Cardiac septum (tissue), 1 donor: Measurements from ENCODE around the gene SETD7. TPM values are rescaled to one million over a fixed set of nuclear protein-coding genes. Genes with fewer than 3 reads are reported as not detected.

Experiments
- DNase-seq: peaks from one replicate; pipeline ENCODE4 v3.0.0-alpha.2; 2020; ENCODE audit warnings: low spot score
- intact Hi-C: fragments of 100-400 bp; cut with DNase I; formaldehyde crosslinking; loops from one replicate; pipeline ENCODE4 v1.14.0; 2022
- long read RNA-seq: library from polyadenylated mRNA; unstranded; transcript quantifications from one replicate; pipeline ENCODE4 v2.0.0, GENCODE V29; 2021
- total RNA-seq: library from RNA; stranded (reverse); fragmentation: NEBNext Ultra II Directional; extraction: Animal tissue kit (Norgen Biotek cat#: 25700); gene quantifications from one replicate; pipeline ENCODE4 v1.2.1, GENCODE V29; 2021
- donor health status: DM: no; HTN: no; CAD: no.

SETD7 gene
- 58.6 TPM for total RNA-seq
- long read RNA-seq, full-length matches to known transcripts: 17 of 43 reads
- long read RNA-seq, partial matches to known transcripts: 2 of 43 reads
- long read RNA-seq, other reads (novel, unspliced or antisense): 24 of 43 reads

DNA sequence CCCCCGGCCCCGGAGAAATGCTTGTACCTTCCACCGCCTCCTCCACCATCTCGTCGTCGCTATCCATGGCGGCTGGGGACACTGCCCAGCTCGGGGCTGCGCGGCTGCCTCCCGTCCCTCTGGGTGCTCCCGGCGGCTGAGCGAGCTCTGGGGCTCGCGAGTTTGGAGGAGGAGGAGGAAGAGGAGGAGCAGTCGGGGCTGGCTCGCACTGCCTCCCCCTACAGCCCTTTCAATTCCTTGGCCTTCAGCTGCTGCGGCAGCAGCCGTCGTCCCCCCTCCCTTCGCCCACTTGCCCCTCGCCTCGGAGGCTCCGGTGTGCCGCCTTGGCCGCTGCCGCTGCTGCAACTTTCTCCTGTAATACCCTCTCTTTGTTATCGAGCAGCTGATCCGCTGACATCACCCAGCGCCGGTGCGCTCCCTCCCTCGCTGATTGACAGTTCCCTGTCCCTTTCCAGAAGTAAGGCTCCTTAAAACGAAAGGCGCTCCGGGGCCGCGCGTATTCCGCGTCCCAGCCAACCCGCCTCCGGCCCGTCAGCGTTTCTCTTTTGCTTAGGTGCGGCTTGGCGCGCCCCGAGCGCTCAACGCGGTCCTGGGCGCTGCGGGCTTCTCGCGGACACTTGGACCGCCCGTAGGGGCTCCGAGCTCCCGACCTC lies at the start of gene SETD7:
TSS of gene SETD7 (minus strand) at position 149 of the 653 bp plus-strand sequence. CDS start at position 67, 82 bp downstream.
- intact Hi-C loops: loop anchor here (5.0 kb wide), 2 partner anchors 104 to 254 kb away; partner anchors contain the start of genes NAA15, NDUFC1 and RAB33B
- peak; percentile 86 for DNase-seq

- intact Hi-C loops: loop anchor here (2.0 kb wide), 1 partner anchor 45 kb away; no protein-coding TSS in a partner anchor
- no peak for DNase-seq
Measured at GRCh38 chr4:139605516-139605915, 49.5 kb upstream of the SETD7 start.

DNA sequence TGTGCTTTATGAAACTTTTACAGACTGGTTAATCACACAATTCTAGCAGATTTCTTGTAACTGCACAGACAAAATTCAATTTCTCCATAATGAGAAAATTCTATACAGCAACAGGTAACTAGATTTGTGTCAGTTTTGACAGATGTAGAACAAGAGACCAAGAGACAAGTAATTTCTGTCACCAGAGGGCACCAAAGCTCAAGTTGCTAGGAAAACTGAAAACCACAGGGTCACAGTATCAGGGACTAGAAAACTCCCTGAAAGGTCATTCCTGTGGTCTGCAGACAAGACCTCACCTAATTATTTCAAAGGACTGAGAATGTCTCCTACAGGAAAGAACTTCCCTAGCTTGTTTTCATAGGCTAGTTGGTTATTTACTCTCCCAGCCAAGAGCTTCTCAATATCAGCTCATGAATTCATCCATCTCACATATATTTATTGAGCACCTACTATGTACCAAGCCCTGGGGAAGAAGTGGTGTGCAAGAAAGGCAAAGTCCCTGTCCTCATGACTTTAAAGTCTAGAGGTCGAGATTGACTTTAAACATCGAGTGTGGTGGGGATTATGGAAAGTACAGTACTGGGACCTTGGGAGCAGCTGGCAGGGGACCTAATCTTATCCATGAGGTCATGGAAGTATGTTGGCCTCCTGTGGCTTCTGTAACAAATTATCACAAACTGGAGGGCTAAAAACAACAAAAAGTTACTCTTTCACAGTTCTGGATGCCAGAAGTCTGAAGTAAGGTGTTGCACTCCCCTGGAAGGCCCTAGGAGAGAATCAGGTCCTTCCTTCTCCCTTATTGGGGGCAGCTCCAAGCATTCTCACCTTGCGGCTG lies 47.8 kb upstream of the SETD7 start:
- intact Hi-C loops: loop anchor here (2.0 kb wide), 1 partner anchor 47 kb away; no protein-coding TSS in a partner anchor
- DNase-seq: no peak

GRCh38 chr4:139602776-139603360 lies 46.8 kb upstream of the SETD7 start:
- no peak for DNase-seq
- intact Hi-C loops: no loop called here

GRCh38 chr4:139600662-139601061 lies 44.6 kb upstream of the SETD7 start:
- intact Hi-C loops: no loop called here
- DNase-seq: no peak

DNA sequence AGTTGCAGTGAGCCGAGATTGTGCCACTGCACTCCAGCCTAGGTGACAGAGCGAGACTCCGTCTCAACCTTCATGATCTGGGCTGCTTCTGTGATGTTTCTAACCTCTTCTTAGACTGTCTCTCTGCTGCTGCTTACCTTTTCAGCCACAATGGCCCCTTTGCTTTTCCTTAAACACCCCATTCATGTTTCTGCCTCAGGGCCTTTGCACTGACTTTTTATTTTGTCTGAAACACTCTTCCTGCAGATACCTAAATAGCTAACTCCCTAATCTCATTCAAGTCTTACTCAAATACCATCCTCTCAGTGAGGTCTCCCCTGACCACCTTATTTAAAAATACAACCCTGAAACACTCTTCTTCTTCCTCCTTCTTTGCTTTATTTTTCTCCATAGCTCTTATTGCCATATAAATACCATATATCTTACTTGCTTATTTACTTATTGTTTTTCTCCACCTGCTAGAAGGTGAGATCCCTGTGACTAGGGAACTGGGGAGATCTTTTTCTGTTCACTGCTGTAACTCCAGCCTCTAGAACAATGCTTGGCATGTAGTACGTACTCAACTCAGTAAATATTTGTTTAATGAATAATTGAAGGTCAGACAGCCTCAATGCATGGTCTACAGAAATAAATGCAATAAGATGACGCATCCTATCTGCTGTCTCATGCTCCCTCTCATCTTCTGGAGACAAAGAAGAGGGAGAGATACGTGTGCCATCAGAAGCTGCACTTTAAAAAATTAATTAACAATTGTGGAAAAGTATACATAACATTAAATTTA lies 43.8 kb upstream of the SETD7 start:
- intact Hi-C loops: no loop called here
- DNase-seq: no peak

DNA sequence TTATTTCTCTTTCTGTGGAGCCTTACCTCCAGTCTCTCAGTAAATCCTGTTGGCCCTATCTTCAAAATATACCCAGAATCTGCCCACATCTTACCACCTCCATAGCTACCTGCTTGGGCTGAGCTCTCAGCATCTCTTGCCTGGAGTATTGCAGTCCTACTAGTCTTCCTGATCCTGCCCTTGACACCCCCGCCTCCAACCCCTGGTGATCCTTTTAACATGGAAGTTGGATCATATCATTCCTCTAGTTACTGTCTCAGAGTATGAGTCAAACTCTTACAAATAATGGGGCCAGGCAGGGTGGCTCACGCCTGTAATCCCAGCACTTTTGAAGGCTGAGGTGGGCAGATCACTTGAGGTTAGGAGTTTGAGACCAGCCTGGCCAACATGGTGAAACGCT lies 43.1 kb upstream of the SETD7 start:
- intact Hi-C loops: no loop called here
- no peak for DNase-seq

DNA sequence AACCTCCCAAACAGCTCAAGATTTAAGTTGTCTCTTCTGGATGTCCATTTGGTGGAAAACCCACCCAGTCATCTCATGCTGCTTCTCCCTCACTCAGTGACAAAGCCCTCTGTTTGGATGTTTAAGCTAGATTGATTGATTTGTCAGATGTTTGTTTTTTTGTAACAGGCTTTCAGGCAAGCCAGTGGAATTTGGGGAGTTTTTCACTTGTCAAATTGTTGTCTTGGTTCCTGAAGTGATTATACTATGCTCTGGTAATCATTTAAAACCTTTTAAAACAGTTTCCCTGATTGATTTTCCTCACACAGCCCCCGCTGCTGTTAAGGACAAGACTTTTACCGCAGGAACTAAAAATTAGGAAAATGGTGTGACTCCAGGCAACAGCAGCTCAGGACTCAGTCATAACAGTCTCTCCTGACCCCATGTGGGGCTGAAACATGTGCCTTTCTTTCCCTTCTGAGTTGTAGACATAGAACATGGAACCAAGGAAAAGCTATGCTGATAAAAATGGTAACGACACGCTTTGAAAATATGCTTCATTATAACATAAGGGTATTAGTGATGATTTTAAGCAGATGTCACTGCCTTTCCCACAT lies 40.8 kb upstream of the SETD7 start:
- intact Hi-C loops: no loop called here
- DNase-seq: no peak

GRCh38 chr4:139596034-139596683 lies 40.1 kb upstream of the SETD7 start:
- intact Hi-C loops: no loop called here
- no peak for DNase-seq

GRCh38 chr4:139594591-139595185 lies 38.7 kb upstream of the SETD7 start:
- intact Hi-C loops: no loop called here
- no peak for DNase-seq

- no peak for DNase-seq
- intact Hi-C loops: no loop called here
Measured at GRCh38 chr4:139593091-139593564, 37.1 kb upstream of the SETD7 start.

- intact Hi-C loops: no loop called here
- DNase-seq: no peak
Measured at GRCh38 chr4:139589336-139590018, 33.5 kb upstream of the SETD7 start.

- intact Hi-C loops: no loop called here
- no peak for DNase-seq
Measured at GRCh38 chr4:139587446-139587845, 31.4 kb upstream of the SETD7 start.

- intact Hi-C loops: no loop called here
- no peak for DNase-seq
Measured at GRCh38 chr4:139585473-139585872, 29.5 kb upstream of the SETD7 start.

DNA sequence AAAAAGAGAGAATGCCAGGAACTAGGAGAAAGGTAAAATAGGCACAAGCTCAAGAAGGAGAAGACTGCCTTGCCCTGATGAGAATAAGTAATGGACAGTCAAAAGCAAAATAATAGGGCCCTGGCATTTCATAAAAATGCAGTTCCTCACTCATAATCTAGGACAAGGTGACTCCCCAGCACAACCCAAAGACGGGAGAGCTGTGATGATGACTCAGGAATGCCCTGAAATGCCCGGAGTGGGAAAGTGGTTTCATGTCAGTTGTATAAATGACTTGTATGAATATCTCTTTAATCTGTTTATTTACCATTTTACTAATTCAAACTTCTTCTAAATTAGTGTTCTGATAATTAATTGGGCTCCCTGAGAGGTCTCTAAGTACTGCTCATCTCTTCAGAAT lies 28.8 kb upstream of the SETD7 start:
- intact Hi-C loops: no loop called here
- DNase-seq: no peak

GRCh38 chr4:139584013-139584412 lies 28.0 kb upstream of the SETD7 start:
- intact Hi-C loops: no loop called here
- DNase-seq: no peak

GRCh38 chr4:139582044-139582443 lies 26.0 kb upstream of the SETD7 start:
- intact Hi-C loops: no loop called here
- no peak for DNase-seq

DNA sequence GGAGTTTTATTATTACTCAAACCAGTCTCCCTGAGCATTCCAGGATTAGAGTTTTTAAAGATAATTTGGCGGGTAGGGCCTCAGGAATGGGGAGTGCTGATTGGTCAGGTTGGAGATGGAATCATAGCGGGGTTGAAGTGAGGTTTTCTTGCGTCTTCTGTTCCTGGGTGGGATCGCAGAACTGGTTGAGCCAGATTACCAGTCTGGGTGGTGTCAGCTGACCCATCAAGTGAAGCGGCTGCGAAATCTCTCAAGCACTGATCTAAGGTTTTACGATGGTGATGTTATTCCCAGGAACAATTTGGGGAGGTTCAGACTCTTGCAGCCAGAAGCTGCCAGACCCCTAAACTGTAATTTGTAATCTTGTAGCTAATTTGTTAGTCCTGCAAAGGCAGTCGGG lies 25.1 kb upstream of the SETD7 start:
- intact Hi-C loops: no loop called here
- DNase-seq: no peak
